K562 (cell line): ENCODE measurements around the gene CRABP2. TPM values are rescaled to one million over a fixed set of nuclear protein-coding genes. Genes with fewer than 3 reads are reported as not detected.

ENCODE experiments used
- ATAC-seq: fragments of 200-7000 bp; cut with Tn5 transposase; 3 replicates; pipeline ENCODE4 v1.9.1; 2020; ENCODE audit warnings: moderate library complexity
- BruUV-seq: library from RNA; stranded (reverse); fragments of 400-500 nt; replicated peaks from 2 replicates; lab custom pipeline; 2021; lab: Mats Ljungman, UMichigan
- CTCF ChIA-PET: fragments of 300-600 bp; formaldehyde crosslinking; extraction: SDS; loops from one replicate; lab custom pipeline; 2021; ENCODE audit warnings: low intra/inter-chr PET ratio; lab: Yijun Ruan, JAX
- POLR2A ChIA-PET: fragments of 300-600, 350-650 bp; sonication (Branson Sonifier 250); formaldehyde crosslinking; extraction: SDS; loops from one replicate; lab custom pipeline; 2021; ENCODE audit warnings: antibody characterized with exemption, inconsistent platforms; lab: Yijun Ruan, JAX
- DNase-seq, 4 experiments: peaks; one replicate each; pipeline versions ENCODE4 v3.0.0 to v3.0.0-alpha.2; 2011 to 2018; ENCODE audit warnings: low spot score in 3 of 4, mixed read lengths in 3 of 4; ENCODE audit errors: extremely low read depth in 1 of 4
- FAIRE-seq: peaks from 2 replicates; lab custom pipeline; 2011; peaks lifted over from hg19 to GRCh38; lab: Jason Lieb, UNC
- H2AFZ ChIP-seq: 2 replicates; pipeline ENCODE4 v1.6.0; 2011; ENCODE audit warnings: low read depth, low read length, control low read depth, inconsistent platforms
- H3K27ac ChIP-seq: fragments of 200-600 bp; 3 replicates; pipeline ENCODE4 v1.8.0; 2011; ENCODE audit warnings: low read depth, mild to moderate bottlenecking, control low read depth, inconsistent platforms, low read length, moderate library complexity, mixed read lengths; ENCODE audit errors: extremely low read depth
- H3K27me3 ChIP-seq, 2 experiments: fragments of 300-600 bp in 1 of 2; 2 replicates in 1 of 2; 3 replicates in 1 of 2; pipeline versions ENCODE4 v1.6.0 to v1.8.0; 2011; ENCODE audit warnings: inconsistent platforms in 2 of 2, low read length in 2 of 2, mild to moderate bottlenecking in 1 of 2, mixed read lengths in 1 of 2, moderate library complexity in 1 of 2; ENCODE audit not compliant: control insufficient read depth in 2 of 2, insufficient read depth in 2 of 2
- H3K36me3 ChIP-seq: fragments of 300-600 bp; 3 replicates; pipeline ENCODE4 v1.8.0; 2011; ENCODE audit warnings: mild to moderate bottlenecking, low read length, inconsistent platforms; ENCODE audit not compliant: control insufficient read depth, insufficient read depth
- H3K4me1 ChIP-seq, 2 experiments: fragments of 200-600 bp in 1 of 2; replicated peaks in 1 of 2; 2 replicates in 1 of 2; 3 replicates in 1 of 2; pipeline versions ENCODE4 v1.5.1 to v1.8.0; 2011; ENCODE audit warnings: inconsistent platforms in 2 of 2, low read length in 2 of 2, mild to moderate bottlenecking in 1 of 2, mixed read lengths in 1 of 2, moderate library complexity in 1 of 2; ENCODE audit not compliant: control insufficient read depth in 2 of 2, insufficient read depth in 2 of 2
- H3K4me2 ChIP-seq: 2 replicates; pipeline ENCODE4 v1.6.1; 2011; ENCODE audit warnings: low read length, control low read depth, inconsistent platforms, mixed read lengths; ENCODE audit not compliant: insufficient read depth
- H3K4me3 ChIP-seq: fragments of 200-600 bp; sonication (generic), shearing (Covaris generic); 2 replicates; pipeline ENCODE4 v1.5.1; 2016; ENCODE audit warnings: control low read depth, inconsistent platforms
- H3K79me2 ChIP-seq: fragments of 200-600 bp; 3 replicates; pipeline ENCODE4 v1.8.0; 2011; ENCODE audit warnings: low read length, inconsistent platforms; ENCODE audit not compliant: control insufficient read depth, insufficient read depth
- H3K9ac ChIP-seq, 2 experiments: 2 replicates each; pipeline versions ENCODE4 v1.6.0 to v1.6.1; 2011; ENCODE audit warnings: low read depth in 2 of 2, low read length in 2 of 2, control low read depth in 1 of 2, inconsistent platforms in 1 of 2, mild to moderate bottlenecking in 1 of 2, mixed read lengths in 1 of 2; ENCODE audit not compliant: insufficient read depth in 1 of 2
- H3K9me1 ChIP-seq: one replicate; pipeline ENCODE4 v1.6.0; 2011; ENCODE audit warnings: inconsistent platforms, mild to moderate bottlenecking, low read length, moderate library complexity; ENCODE audit not compliant: control insufficient read depth, insufficient read depth
- H3K9me3 ChIP-seq: replicated peaks from 2 replicates; pipeline ENCODE4 v1.5.1; 2011; ENCODE audit warnings: low read depth, low read length, inconsistent platforms; ENCODE audit not compliant: control insufficient read depth, insufficient read depth
- H4K20me1 ChIP-seq: replicated peaks from 2 replicates; pipeline ENCODE4 v1.6.1; 2011; ENCODE audit warnings: low read length, inconsistent platforms, mixed read lengths; ENCODE audit not compliant: control insufficient read depth, insufficient read depth
- MAFK ChIP-seq: IDR thresholded peaks from 2 replicates; pipeline ENCODE4 v1.6.1; 2011; ENCODE audit warnings: low read length, improper control_type of control experiment
- PML ChIP-seq: IDR thresholded peaks from 2 replicates; pipeline ENCODE4 v1.6.1; 2012; ENCODE audit warnings: low read length, inconsistent platforms
- THRAP3 ChIP-seq: fragments of 450-650 bp; IDR thresholded peaks from 2 replicates; pipeline ENCODE4 v1.6.1; 2016; ENCODE audit warnings: mild to moderate bottlenecking, inconsistent platforms, borderline replicate concordance
- ZNF316 ChIP-seq: fragments of 450-650 bp; IDR thresholded peaks from 2 replicates; pipeline ENCODE4 v1.6.1; 2016
- ZSCAN29 ChIP-seq: fragments of 450-650 bp; IDR thresholded peaks from 2 replicates; pipeline ENCODE4 v1.6.1; 2017
- WGBS: fragments of 100-300 bp; shearing (Covaris generic); methylation state at CpG from one replicate; pipeline ENCODE4 v1.1.6; 2016; ENCODE audit warnings: low coverage, mixed read lengths; ENCODE audit not compliant: insufficient coverage; ENCODE audit errors: missing lambda C conversion rate; 5-methylcytosine and 5-hydroxymethylcytosine counted together
- in situ Hi-C: fragments of 300-500 bp; cut with MboI; formaldehyde crosslinking; loops from 4 replicates; pipeline ENCODE4 v1.15.0; 2018; ENCODE audit warnings: inconsistent platforms, mixed read lengths
- intact Hi-C: fragments of 100-400 bp; cut with micrococcal nuclease; formaldehyde crosslinking; loops from 2 replicates; pipeline ENCODE4 v1.14.2; 2022
- polyA plus RNA-seq, 8 experiments: library from polyadenylated mRNA; depleted of rRNA in 4 of 8; stranded (reverse) in 5 of 8; unstranded in 3 of 8; fragments of >200 nt; fragmentation: Nextera tagmentation in 2 of 8; fragmentation: Illumina TruSeq in 1 of 8; extraction: Ambion mirVana in 2 of 8; extraction: Trizol in 1 of 8; gene quantifications; 2 replicates each; pipeline versions ENCODE4 v1.2.1 to v1.2.3, GENCODE V29; 2011 to 2014; ENCODE audit warnings: inconsistent platforms in 1 of 8, missing spikeins in 1 of 8
- total RNA-seq, 7 experiments: library from RNA; depleted of rRNA in 6 of 7; stranded (reverse); fragments of >200 nt in 6 of 7; fragmentation: Illumina TruSeq in 2 of 7; extraction: Trizol in 2 of 7; gene quantifications; 2 replicates each; pipeline versions ENCODE4 v1.2.1 to v1.2.3, GENCODE V29; 2011 to 2021; ENCODE audit warnings: low replicate concordance in 1 of 7
- TF ChIP-seq, protein P1 (sequence below): sonication (generic); formaldehyde crosslinking; IDR thresholded peaks from 2 replicates; pipeline ENCODE4 v1.8.0; 2022; ENCODE audit warnings: mild to moderate bottlenecking, missing genetic modification reagents
- TF ChIP-seq, protein P2 (sequence below): sonication (generic); formaldehyde crosslinking; IDR thresholded peaks from 2 replicates; pipeline ENCODE4 v1.9.0; 2022; ENCODE audit warnings: mild to moderate bottlenecking, missing genetic modification reagents
- TF ChIP-seq, protein P3 (sequence below): sonication (generic); formaldehyde crosslinking; IDR thresholded peaks from 2 replicates; pipeline ENCODE4 v1.8.0; 2022; ENCODE audit warnings: missing genetic modification reagents, mild to moderate bottlenecking, moderate library complexity, borderline replicate concordance

CRABP2 gene
- total and polyA plus RNA-seq, 9 of the 15 experiments (the other 6 are each of a cell fraction or from before 2014, with no cell fraction given) = 0.30 to 2.5 (median 0.82) TPM

DNA sequence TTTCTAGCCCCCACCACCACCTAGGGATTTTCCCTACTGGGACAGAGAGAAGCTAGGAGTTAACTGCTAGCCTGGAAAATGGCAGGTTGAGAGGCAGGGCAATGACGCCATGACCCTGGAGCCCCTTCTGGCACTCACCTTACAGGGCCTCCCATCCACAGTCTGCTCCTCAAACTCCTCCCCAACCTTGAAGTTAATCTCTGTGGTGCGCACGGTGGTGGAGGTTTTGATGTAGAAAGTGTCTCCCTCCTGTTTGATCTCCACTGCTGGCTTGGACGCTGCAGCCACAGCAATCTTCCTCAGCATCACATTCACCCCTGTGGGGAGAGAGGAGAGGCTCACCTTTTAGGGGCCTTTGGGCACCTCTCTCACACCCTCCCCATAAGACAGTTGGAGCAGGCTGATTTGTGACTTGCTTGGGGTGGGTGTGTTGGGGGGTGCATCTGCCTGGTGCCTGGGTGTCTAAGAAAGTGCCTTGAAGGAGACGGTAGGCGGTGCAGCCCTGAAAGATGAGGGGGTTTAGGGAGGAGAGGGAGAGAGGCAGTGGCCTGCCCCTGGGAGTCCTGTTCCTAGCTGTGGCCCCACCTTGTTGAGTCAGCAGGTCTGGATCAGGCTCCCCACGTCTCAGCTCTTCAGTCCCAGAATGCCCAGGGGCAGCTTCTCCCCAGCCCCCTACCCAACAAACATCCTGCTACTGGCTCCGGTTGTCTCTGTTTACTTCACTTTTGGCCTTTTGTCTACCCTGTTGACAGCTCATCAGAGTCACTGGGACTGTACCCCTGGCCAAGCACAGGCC, 4.4 kb downstream of the CRABP2 start:
- Histone ChIP-seq H3K79me2 (no peaks in the 10 kb centered on the region), H3K36me3 (no peaks in the 10 kb centered on the region), H3K27ac (no peak overlapping the region), H2AFZ (peak overlapping the region; percentile 15), H3K9me3 (no peaks in the 10 kb centered on the region), H3K4me2 (no peak overlapping the region), H4K20me1 (no peaks in the 10 kb centered on the region), H3K9ac (peak overlapping the region in 1 of 2 experiments; percentile 76; a peak in 2 of 4 replicates), H3K9me1 (no peaks in the 10 kb centered on the region), H3K4me3 (no peak overlapping the region), H3K27me3 (no peaks in the 10 kb centered on the region), H3K4me1 (peaks cover 8 to 30% of the 10 kb centered on the region in 2 experiments; a peak in 4 of 5 replicates)
- 42% methylated on average over 8 of the region's 8 CpGs for WGBS
- peak; percentile 6; the same call in 2 of the 3 replicates for ATAC-seq
- 0 out of 2 replicates have a peak, but pooled peaks have one; percentile 11 for TF ChIP-seq MAFK
- peak; percentile 75 for TF ChIP-seq ZNF316
- no peak for TF ChIP-seq ZSCAN29
- ChIA-PET CTCF (interaction anchor here (1.3 kb wide), 1 partner anchor 12 kb away, joined by 4 read pairs; no protein-coding TSS in a partner anchor), POLR2A (interaction anchor here (0.7 to 1.3 kb wide), 7 partner anchors 9 to 77 kb away, joined by 3 to 9 read pairs (median 3); no protein-coding TSS in a partner anchor)
- in situ Hi-C loops (no loop called here), intact Hi-C loops (no loop called here)
- no TSS peak for BruUV-seq
- DNase-seq = peak in 3 of 4 experiments; percentile 15 to 35 (median 30)
- no peak for FAIRE-seq

DNA sequence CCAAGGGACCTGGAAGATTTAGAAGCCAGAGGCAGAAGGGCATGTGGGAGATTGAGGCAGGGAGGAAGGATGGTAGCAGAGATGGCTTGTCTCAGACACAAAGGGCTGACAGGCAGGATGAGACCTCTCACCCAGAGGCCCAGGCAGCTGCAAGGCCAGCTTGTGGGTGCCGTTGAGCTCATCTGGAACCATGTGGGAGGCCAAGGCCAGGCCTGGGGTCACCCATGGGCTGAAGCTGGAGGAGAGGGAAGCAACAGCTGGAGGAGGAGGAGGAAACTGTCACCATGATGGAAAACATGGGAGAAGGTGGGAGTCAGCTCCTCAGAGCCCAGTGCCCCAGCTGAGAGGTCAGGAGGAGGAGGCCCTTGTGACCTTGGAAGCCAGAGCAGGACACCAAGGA, 6.4 kb downstream of the CRABP2 start:
- Histone ChIP-seq H3K27ac (no peak overlapping the region), H3K27me3 (no peaks in the 10 kb centered on the region), H3K9ac (peak overlapping the region in 1 of 2 experiments; percentile 86; a peak in 2 of 4 replicates), H3K4me3 (no peak overlapping the region), H3K9me3 (no peaks in the 10 kb centered on the region), H2AFZ (no peak overlapping the region), H3K4me2 (no peak overlapping the region), H4K20me1 (no peaks in the 10 kb centered on the region), H3K36me3 (no peaks in the 10 kb centered on the region), H3K4me1 (peaks cover 15 to 25% of the 10 kb centered on the region in 2 experiments), H3K9me1 (no peaks in the 10 kb centered on the region), H3K79me2 (no peaks in the 10 kb centered on the region)
- FAIRE-seq (no peak), DNase-seq (no peak), ATAC-seq (no peak)
- in situ Hi-C loops (no loop called here), intact Hi-C loops (no loop called here)
- ChIA-PET CTCF (no interaction called here), POLR2A (interaction anchor here (0.6 to 1.1 kb wide), 4 partner anchors 8 to 139 kb away, joined by 3 read pairs; partner anchors contain the start of gene METTL25B)
- WGBS = 13% methylated on average over 1 of the region's 1 CpG
- BruUV-seq = no TSS peak
- TF ChIP-seq, protein P1, sequence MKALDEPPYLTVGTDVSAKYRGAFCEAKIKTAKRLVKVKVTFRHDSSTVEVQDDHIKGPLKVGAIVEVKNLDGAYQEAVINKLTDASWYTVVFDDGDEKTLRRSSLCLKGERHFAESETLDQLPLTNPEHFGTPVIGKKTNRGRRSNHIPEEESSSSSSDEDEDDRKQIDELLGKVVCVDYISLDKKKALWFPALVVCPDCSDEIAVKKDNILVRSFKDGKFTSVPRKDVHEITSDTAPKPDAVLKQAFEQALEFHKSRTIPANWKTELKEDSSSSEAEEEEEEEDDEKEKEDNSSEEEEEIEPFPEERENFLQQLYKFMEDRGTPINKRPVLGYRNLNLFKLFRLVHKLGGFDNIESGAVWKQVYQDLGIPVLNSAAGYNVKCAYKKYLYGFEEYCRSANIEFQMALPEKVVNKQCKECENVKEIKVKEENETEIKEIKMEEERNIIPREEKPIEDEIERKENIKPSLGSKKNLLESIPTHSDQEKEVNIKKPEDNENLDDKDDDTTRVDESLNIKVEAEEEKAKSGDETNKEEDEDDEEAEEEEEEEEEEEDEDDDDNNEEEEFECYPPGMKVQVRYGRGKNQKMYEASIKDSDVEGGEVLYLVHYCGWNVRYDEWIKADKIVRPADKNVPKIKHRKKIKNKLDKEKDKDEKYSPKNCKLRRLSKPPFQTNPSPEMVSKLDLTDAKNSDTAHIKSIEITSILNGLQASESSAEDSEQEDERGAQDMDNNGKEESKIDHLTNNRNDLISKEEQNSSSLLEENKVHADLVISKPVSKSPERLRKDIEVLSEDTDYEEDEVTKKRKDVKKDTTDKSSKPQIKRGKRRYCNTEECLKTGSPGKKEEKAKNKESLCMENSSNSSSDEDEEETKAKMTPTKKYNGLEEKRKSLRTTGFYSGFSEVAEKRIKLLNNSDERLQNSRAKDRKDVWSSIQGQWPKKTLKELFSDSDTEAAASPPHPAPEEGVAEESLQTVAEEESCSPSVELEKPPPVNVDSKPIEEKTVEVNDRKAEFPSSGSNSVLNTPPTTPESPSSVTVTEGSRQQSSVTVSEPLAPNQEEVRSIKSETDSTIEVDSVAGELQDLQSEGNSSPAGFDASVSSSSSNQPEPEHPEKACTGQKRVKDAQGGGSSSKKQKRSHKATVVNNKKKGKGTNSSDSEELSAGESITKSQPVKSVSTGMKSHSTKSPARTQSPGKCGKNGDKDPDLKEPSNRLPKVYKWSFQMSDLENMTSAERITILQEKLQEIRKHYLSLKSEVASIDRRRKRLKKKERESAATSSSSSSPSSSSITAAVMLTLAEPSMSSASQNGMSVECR = no peak
- TF ChIP-seq PML (no peak), THRAP3 (no peak)
- TF ChIP-seq, protein P2, sequence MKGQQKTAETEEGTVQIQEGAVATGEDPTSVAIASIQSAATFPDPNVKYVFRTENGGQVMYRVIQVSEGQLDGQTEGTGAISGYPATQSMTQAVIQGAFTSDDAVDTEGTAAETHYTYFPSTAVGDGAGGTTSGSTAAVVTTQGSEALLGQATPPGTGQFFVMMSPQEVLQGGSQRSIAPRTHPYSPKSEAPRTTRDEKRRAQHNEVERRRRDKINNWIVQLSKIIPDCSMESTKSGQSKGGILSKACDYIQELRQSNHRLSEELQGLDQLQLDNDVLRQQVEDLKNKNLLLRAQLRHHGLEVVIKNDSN = peak; percentile 12; the same call in 1 of the 2 replicates
- TF ChIP-seq, protein P3, sequence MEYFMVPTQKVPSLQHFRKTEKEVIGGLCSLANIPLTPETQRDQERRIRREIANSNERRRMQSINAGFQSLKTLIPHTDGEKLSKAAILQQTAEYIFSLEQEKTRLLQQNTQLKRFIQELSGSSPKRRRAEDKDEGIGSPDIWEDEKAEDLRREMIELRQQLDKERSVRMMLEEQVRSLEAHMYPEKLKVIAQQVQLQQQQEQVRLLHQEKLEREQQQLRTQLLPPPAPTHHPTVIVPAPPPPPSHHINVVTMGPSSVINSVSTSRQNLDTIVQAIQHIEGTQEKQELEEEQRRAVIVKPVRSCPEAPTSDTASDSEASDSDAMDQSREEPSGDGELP = peak; percentile 24; the same call in 1 of the 2 replicates
